NB4 (cell line): Measurements from ENCODE around the gene ZC3H8.

Experiments used
- MYC ChIP-seq: IDR thresholded peaks from 2 replicates; pipeline ENCODE4 v1.6.1; 2011; ENCODE audit warnings: low read depth, low read length
- POLR2A ChIP-seq: IDR thresholded peaks from 2 replicates; pipeline ENCODE4 v1.6.1; 2011; ENCODE audit warnings: mild to moderate bottlenecking; ENCODE audit not compliant: insufficient read length; ENCODE audit errors: extremely low read depth
- TF ChIP-seq, protein P1 (sequence below): IDR thresholded peaks from one replicate; pipeline ENCODE4 v1.5.1; 2012; ENCODE audit warnings: low read depth, low read length
- TF ChIP-seq, protein P2 (sequence below): IDR thresholded peaks from 2 replicates; pipeline ENCODE4 v1.6.1; 2011; ENCODE audit warnings: low read depth, low read length

DNA sequence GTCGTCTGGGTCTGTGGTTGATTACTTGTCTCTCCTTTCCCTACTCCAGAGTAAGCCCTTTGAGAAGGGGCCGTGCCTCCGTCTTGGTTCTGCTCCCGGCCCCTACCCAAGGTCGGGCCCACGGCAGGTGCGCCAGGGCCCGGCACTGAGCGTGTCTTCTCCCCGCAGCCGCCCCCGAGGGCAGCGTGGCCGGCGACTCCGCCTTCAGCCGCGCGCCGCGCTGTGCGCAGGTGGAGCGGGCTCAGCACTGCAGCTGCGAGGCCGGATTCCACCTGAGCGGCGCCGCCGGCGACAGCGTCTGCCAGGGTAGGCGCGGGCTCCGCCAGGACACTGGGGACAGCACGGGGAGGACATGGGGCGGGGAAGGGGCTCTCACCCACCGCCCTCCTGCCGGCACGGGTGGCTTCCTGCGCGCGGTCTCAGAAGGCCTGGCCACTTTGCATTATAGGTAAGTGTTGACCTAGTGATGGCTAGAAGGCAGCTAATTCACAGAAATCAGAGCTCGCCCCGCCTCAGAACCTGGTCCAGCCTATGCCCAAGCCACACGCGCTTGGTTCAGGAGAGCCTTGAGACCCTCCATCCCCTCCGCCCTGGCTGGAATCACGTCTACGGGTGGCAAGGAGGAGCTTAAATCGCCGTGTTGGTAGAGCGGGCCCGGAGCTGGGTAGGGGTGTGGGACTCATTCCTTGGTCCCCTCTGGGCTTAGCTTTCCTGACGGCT lies 73.1 kb downstream of the ZC3H8 start:
- TF ChIP-seq, protein P1, sequence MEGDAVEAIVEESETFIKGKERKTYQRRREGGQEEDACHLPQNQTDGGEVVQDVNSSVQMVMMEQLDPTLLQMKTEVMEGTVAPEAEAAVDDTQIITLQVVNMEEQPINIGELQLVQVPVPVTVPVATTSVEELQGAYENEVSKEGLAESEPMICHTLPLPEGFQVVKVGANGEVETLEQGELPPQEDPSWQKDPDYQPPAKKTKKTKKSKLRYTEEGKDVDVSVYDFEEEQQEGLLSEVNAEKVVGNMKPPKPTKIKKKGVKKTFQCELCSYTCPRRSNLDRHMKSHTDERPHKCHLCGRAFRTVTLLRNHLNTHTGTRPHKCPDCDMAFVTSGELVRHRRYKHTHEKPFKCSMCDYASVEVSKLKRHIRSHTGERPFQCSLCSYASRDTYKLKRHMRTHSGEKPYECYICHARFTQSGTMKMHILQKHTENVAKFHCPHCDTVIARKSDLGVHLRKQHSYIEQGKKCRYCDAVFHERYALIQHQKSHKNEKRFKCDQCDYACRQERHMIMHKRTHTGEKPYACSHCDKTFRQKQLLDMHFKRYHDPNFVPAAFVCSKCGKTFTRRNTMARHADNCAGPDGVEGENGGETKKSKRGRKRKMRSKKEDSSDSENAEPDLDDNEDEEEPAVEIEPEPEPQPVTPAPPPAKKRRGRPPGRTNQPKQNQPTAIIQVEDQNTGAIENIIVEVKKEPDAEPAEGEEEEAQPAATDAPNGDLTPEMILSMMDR: no peak
- no peak for TF ChIP-seq POLR2A
- TF ChIP-seq, protein P2, sequence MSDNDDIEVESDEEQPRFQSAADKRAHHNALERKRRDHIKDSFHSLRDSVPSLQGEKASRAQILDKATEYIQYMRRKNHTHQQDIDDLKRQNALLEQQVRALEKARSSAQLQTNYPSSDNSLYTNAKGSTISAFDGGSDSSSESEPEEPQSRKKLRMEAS: no peak
- no peak for TF ChIP-seq MYC
